ENCODE data around the gene PCLAF.
"Not testable (repeated sequence)": the region's sequence is repeated elsewhere in the genome, so short reads cannot be mapped to it uniquely, and the experiment has no call there.

The PCLAF gene

DNA sequence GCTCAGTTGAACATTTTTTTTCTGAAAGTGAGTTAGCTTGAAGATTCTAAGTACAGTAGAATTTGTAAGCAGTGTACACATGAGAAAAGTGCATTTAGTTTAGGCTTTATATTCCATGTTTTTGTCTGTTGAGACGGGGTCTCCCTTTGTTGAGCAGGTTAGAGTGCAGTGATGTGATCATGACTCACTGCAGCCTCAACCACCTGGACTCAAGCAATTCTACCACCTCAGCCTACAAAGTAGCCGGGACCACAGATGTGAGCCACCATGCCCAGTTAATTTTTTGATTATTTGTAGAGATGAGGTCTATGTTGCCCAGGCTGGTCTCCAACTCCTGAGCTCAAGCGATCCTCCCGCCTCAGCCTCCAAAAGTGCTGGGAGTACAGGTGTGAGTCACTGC is 20.0 kb downstream of the PCLAF start:
- no peak for DNase-seq

DNA sequence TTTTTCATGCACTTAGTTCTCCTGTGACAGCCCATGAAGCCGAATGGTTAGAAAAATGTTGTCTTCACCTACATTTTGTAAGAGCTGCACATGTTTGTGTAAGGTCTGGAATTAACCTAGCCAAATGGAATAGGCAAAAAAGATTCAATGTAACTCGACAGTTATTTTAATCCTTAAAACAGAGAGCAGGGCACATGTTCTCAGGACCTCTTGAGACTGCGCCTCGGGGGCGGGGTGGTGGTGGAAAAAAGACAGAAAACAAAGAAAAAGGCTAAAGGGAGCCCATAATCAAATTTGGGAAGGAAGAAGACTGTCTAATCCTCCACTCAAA is 24.6 kb downstream of the PCLAF start:
- DNase-seq, result no peak

DNA sequence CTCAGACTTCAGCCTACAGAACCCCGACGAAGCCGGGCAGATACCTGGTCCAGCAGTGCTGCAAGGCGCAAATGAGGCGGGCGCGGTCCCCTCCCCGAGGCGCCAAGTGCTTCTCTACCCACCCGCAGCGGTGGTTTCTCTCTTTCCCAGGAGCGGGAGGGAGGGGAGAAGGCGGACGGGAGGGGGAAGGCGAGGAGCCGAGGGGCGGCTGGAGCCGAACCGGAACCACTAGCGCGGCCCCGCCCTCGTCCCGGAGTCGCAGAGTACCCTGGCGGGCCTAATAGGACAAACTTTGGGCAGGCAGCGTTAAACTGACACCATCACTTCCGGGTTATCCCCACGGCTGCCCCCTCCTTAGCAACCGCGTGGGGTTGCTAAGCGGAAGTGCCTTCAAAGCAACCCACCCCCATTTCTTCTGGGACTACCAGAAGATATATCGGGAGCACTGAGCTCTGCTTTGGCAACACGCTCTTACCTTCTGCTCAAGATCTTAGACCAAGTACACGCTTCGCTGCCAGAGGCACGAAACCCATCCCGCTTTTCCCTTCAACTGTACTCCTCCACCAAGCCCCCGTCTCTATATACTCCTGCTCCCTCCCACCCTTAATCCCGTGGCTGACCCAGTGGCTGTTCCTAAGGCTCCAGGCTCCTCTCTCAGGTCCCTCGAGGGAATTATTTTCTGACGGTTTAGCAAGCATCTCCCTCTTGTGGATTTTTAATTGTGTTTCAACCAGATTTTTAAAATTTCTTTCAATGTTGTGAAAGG is 25.1 kb downstream of the PCLAF start, which contains the start of gene CSNK1G1:
Gene CSNK1G1 (minus strand): TSS at position 230 of the 766 bp plus-strand sequence. CDS start 55,674 bp downstream, outside the sequence.
- peak; percentile 95 for DNase-seq

DNA sequence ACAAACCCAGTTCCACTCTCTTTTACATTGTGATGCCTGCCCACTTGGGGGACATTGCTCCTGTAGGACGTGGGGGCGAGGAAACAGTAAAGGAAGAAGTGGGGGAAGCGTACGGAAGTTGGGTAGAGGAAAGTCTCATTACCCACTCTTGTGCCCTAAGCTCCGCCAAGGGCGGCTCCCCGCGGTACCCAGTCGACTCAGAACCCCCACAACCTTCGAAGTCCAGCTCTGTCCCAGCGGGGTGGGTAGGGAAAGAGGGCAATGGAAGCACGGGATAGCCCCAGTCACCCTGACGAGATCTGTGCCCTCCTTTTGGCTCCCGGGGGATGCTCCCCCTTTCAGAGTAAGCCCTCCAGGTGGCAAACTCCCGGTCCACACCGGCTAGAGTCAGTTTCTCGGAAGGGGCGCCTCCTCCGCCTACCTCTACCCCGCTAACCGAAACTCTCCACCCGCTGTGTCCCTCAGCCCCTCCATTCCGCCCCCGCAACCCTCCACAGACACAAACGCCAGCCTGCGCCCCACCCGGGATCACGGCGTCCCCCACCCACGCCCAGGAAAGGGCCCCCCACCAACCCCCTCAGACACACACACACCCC is 25.8 kb downstream of the PCLAF start:
- DNase-seq, result no peak

DNA sequence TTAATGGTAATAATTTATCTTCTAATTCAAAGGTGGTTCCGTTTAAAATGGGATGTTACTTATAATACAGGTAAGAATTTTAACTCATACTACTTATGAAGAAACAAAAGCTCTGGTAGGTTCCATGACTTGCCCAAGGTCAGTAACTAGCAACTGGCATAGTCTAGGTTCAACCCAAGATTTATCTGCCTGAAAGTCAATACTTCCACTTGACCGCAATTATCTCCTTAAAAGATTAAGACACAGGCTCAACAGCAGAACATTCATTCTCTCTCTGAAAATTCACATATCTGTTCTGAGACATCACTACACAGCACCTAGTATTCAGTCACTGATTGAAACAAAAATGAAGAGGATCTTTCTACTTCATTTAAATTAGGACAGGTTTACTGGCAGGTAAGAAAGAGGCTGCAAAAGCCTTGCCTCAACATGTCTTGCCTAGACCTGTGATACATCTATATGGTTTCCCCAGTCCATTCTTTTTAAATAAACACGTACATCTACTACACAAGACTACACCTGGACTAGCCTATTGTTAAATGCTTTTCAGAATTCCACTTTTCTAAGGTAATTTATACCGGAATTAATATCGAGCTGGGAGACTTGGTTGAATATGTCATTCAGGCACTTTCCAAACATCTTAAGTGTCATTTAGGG is 26.4 kb downstream of the PCLAF start:
- no peak for DNase-seq

DNA sequence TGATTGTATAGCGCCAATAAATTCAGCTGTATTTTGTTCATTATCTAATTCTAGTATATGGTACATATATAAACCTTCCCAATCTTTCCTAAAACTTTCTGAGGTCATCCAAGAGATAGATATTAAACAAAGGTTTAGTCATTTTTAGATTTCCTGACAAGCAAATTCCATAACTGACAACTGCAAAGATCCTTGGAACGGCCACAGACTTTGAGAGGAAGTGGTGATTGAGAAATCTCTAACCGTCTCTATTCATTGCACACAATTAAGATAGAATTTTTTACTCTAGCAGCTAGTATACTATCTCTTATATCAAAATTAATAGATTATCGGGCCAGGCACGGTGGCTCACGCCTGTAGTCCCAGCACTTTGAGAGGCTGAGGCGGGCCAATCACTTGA is 30.0 kb downstream of the PCLAF start:
- no peak for DNase-seq

DNA sequence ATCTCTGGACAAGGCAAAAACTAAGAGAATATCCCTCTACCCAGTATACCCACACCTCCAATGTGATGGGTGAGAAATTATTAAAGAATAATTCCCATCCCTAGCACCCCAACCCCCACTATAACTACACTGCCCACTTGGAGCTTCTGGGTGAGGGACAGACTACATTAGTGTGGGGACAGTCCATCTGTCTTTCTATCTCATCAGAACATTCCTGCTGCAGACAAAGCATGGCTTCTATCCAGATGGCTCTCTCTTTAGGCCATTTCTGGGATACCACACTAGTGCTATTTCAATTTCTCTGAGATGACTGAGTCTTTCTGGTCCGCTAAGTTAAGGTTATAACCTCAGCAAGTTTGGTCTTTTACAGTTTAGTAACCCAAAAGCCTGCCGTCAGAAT is 31.9 kb downstream of the PCLAF start:
- no peak for DNase-seq

DNA sequence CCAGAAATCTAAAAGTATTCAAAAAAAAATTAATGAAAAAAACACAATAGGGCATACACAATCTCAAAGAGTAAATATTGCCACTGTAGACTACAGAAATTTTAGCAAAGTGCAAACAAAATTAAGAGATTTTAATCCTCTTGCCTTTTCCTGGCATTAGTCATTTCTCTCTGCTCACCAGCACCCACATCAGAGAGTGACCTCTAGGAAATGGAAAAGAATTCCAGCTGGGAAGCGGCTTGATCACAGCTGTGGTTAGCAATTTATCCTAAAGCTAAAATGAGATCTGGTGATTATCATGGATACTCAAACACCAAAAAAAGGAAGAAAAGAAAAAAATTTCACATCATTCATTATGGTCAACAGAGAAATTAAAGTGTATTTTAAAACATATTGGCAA is 32.8 kb downstream of the PCLAF start:
- no peak for DNase-seq

DNA sequence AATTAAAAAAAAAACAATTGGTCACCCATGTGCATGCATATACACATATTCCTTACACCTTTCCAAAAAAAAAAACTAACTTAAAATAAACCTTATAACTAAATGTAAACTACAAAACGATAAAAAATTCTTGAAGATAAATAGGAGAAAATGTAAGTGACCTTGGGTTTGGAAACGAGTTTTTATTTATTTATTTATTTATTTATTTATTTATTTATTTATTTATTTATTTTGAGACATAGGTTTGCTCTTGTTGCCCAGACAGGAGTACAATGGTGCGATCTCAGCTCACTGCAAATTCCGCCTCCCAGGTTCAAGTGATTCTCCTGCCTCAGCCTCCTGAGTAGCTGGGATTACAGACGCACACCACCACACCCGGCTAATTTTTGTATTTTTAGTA is 35.0 kb downstream of the PCLAF start:
- DNase-seq, result not testable (repeated sequence)

DNA sequence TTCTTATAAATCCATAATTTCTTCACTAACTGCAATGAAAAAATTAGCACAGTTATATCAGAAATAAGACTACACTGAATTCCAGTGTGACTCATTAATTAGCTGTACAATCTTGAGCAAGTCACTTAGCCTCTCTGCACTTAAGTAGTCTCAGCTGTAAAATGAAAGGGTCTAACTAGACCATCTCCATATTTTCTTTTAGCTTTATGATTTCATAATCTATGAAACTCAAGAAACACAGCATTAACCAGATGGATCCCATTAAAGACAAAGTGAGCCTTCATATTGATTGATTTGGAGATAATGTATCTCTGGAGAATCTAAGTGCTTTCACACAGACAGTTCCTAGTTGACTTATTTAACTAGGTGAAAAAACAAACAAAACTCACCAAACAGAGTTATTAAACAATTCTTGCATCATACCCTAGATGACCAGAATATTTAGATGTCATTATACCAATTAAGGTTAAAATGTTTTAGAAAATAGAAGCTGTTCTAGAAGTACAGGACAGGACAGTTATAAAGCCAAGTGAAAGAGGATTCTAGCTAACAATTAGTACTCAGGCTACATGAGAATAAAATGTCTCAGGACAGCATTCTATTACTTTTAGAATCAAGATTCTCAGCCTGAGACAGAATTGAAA is 36.5 kb downstream of the PCLAF start:
- no peak for DNase-seq

DNA sequence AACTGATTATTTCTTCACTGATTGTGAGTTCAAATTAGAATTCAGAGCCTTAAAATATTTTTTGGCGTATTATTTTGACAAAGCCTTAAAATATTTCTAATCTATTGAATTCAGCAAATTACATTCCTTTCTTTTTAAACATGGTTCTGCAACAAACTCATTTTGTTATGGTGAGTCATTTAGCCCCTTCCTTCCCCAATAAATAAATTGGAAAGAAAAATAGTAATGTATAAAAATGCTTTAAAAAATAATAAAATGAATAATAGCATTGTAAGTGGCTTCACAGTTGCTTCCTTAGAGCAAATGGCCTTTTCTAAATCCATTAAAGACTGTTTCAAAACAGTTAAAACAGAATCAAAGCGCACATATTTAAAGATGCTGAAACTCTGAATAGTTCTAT is 37.4 kb downstream of the PCLAF start:
- no peak for DNase-seq

DNA sequence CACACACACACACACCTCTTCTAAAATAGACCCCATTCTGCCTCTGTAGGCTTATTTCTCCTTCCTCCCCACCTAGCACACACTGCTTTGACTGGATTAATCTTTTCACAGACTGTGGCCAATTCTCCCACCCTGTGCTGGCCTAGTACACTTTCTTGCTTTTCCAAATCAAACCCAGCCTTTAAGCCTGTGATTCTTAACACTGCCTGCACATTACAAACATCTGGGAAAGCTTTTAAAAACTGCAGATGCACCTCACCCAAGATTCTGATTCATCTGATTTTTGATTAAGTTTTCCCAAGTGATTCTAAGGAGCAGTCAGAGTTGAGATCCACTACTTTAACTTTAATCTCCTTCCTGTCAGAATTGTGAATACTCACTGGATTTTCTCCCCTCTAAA is 38.0 kb downstream of the PCLAF start:
- no peak for DNase-seq

DNA sequence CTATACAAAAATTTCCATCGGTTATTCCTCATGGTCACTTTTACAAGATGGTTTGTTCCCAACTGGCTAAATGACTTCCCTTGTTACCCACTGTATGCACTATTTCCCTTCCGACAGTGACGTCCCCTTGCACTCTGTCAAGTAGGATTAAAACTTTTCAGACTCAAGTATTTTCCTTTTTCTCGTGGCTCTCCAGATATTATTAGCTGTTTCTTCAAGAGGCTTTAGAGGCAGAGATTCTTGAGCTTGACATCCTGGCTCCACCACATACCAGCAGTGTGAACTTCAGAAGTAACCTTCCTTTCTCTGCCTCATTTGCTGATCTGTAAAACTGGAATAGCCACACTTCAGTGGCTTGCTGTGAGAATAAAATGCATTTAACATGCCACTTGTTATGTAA is 39.3 kb downstream of the PCLAF start:
- no peak for DNase-seq

DNA sequence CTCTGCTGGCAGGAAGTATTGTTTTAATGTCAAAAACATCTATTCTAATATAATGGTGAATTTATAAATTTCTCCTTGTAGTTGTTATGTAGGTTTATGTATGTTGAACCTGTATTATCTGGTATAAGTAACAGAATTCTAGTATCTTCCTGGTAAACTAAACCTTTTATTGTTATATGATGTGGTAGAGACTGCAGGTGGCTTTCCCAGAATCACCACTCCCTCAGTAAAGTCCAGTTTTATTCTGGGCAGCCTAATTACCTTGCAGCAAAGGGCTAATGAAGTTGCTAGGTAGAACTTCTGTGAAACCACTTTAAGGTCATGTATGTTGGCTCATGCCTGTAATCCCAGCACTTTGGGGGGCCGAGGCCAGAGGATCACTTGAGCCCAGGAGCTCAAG is 40.9 kb downstream of the PCLAF start:
- no peak for DNase-seq

DNA sequence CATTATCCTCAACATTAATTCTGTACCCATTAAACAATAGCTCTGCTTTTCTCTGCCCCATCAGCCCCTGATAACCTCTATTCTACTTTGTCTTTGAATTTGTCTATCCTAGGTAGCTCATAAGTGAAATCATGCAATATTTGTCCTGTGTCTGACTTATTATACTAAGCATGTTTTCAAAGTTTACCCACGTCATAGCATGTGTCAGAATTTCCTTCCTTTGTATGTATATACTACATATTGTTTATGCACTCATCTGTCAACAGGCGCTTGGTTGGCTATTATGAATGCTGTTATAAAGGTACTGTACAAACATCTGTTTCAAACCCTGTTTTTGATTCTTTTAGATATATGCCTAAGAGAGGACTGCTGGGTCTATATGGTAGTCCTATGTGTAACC is 43.5 kb downstream of the PCLAF start:
- DNase-seq, result no peak

DNA sequence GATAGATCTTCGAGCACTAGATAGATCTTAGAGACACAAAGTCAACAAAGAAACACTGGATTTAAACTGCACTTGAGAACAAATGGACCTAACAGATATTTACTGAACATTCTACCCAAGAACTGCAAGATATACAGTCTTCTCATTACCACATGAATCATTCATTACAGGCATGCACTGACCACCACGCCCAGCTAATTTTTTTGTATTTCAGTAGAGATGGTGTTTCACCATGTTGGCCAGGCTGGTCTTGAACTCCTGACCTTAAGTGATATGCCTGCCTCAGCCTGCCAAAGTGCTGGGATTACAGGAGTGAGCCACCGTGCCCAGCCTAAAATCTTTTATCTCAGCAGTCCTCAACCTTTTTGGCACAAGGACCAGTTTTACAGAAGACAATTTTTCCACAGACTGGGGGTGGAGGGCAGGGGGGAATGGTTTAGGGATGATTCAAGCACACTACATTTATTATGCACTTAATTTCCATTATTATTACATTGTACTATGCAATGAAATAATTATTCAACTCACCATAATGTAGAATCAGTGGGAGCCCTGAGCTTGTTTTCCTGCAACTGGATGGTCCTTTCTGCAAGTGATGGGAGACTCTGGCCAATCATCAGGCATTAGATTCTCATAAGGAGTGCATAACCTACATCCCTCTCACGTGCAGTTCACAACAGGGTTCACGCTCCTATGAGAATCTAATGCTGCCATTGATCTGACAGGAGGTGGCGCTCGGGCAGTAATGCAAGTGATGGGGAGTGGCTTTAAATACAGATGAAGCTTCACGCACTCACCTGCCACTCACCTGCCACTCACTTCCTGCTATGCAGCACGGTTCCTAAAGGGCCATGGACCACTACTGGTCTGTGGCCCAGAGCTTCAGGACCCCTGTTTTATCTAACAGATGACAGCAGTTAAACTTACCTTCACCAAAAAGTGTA is 47.0 kb downstream of the PCLAF start:
- no peak for DNase-seq

DNA sequence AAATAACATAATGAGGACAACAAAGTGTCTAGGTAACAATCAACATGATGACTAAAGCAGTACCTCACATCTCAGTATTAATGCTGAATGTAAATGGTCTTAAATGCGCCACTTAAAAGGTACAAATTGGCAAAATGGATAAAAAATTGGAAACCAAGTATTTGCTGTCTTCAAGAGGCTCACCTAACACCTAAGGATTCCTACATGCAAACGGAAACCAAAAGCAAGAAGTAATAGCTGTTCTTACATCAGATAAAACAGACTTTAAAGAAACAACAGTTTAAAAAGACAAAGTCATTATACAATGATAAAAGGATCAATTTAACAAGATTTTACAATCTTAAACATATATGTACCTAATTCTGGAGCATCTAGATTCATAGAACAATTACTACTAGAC is 47.7 kb downstream of the PCLAF start:
- DNase-seq, result no peak

DNA sequence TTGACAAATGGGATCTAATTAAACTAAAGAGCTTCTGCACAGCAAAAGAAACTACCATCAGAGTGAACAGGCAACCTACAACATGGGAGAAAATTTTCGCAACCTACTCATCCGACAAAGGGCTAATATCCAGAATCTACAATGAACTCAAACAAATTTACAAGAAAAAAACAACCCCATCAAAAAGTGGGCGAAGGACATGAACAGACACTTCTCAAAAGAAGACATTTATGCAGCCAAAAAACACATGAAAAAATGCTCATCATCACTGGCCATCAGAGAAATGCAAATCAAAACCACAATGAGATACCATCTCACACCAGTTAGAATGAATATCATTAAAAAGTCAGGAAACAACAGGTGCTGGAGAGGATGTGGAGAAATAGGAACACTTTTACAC is 49.6 kb downstream of the PCLAF start:
- DNase-seq, result not testable (repeated sequence)

DNA sequence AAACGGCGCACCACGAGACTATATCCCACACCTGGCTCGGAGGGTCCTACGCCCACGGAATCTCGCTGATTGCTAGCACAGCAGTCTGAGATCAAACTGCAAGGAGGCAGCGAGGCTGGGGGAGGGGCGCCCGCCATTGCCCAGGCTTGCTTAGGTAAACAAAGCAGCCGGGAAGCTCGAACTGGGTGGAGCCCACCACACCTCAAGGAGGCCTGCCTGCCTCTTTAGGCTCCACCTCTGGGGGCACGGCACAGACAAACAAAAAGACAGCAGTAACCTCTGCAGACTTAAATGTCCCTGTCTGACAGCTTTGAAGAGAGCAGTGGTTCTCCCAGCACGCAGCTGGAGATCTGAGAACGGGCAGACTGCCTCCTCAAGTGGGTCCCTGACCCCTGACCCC is 54.3 kb downstream of the PCLAF start:
- not testable (repeated sequence) for DNase-seq

DNA sequence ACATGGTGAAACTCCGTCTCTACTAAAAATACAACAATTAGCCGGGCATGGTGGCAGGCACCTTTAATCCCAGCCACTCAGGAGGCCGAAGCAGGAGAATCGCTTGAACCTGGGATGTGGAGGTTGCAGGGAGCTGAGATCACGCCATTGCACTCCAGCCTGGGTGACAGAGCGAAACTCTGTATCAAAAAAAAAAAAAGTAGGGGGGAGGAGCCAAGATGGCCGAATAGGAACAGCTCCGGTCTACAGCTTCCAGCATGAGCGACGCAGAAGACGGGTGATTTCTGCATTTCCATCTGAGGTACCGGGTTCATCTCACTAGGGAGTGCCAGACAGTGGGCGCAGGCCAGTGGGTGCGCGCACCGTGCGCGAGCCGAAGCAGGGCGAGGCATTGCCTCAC is 54.8 kb downstream of the PCLAF start:
- DNase-seq, result not testable (repeated sequence)

DNA sequence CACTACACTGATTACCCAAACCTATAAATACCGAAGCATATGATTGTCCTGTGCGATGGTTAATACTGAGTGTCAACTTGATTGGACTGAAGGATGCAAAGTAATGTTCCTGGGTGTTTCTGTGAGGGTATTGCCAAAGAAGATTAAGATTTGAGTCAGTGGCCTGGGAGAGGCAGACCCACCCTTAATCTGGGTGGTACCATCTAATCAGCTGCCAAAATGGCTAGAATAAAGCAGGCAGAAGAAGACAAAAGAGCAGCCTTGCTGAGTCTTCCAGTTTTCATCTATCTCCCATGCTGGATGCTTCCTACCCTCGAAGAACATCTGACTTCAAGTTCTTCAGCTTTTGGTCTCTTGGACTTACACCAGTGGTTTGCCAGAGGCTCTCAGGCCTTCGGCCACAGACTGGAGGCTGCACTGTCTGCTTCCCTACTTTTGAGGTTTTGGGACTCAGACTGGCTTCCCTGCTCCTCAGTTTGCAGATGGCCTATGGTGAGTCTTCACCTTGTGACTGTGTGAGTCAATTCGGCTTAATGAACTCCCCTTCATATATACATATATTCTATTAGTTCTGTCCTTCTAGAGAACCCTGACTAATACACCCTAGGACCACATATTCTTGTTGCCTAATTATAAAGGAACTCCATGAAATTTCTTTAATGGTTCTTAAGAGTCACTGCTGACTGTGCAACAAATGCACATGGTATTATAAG is 56.9 kb downstream of the PCLAF start:
- DNase-seq, result no peak

DNA sequence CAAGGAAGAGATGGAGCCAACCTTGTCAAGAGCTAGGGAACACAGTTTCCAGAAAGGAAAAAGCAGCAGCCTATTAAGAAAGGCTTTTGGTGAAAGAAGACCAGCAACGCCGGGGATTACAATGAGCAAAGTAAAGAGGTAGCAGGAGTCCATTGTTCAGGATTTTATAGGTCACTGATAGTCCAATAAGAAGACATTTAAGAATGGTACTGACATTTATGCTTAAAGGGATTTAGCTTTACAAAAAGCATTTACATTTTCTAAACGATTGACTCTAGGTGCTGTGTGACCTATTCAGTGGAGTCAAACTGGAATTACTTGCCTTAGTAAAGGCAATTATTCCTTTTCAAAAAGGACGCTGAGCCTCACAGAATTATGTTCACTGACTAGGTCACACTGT is 66.0 kb downstream of the PCLAF start:
- DNase-seq, result no peak

All from NCI-H1436 (cell line).